H1 (cell line): Measurements from ENCODE around the gene EXT2. TPM values are rescaled to one million over a fixed set of nuclear protein-coding genes. Genes with fewer than 3 reads are reported as not detected.

Experiments used
- CTCF ChIA-PET: fragments of 300-600 bp; sonication (Branson Sonifier 250); formaldehyde crosslinking; loops from one replicate; lab custom pipeline; 2021; ENCODE audit not compliant: partially characterized antibody; lab: Charles Lee
- POLR2A ChIA-PET: fragments of 300-600 bp; sonication (Branson Sonifier 250); formaldehyde crosslinking; loops from one replicate; lab custom pipeline; 2021; ENCODE audit warnings: inconsistent platforms; ENCODE audit not compliant: partially characterized antibody; lab: Charles Lee
- DNase-seq, 2 experiments: peaks; one replicate each; pipeline versions ENCODE4 v3.0.0 to v3.0.0-alpha.2; 2010 to 2022; ENCODE audit warnings: low spot score in 2 of 2, low read depth in 1 of 2, mixed read lengths in 1 of 2
- FAIRE-seq: peaks from 2 replicates; lab custom pipeline; 2011; peaks lifted over from hg19 to GRCh38; lab: Jason Lieb, UNC
- H2AFZ ChIP-seq: 2 replicates; pipeline ENCODE4 v1.8.1; 2012; ENCODE audit warnings: low read length, inconsistent platforms
- H2AK5ac ChIP-seq: 2 replicates; pipeline ENCODE4 v1.6.1; 2013; ENCODE audit warnings: low read depth, low read length
- H2BK120ac ChIP-seq: replicated peaks from 2 replicates; pipeline ENCODE3; 2013; ENCODE audit warnings: low read depth, low read length, inconsistent platforms
- H2BK12ac ChIP-seq: 2 replicates; pipeline ENCODE4 v1.6.1; 2013; ENCODE audit warnings: low read depth, low read length
- H2BK15ac ChIP-seq: 2 replicates; pipeline ENCODE4 v1.6.1; 2013; ENCODE audit warnings: low read length
- H2BK20ac ChIP-seq: 2 replicates; pipeline ENCODE4 v1.6.1; 2013; ENCODE audit warnings: low read length
- H2BK5ac ChIP-seq: 2 replicates; pipeline ENCODE4 v1.6.1; 2013; ENCODE audit warnings: low read depth, low read length
- H3K14ac ChIP-seq: 2 replicates; pipeline ENCODE4 v1.6.1; 2013; ENCODE audit warnings: inconsistent platforms; ENCODE audit not compliant: insufficient read length
- H3K18ac ChIP-seq: 2 replicates; pipeline ENCODE4 v1.6.1; 2013; ENCODE audit warnings: low read length; ENCODE audit errors: extremely low read depth
- H3K23ac ChIP-seq: 2 replicates; pipeline ENCODE4 v1.6.1; 2013; ENCODE audit warnings: inconsistent platforms; ENCODE audit not compliant: insufficient read length
- H3K23me2 ChIP-seq: 2 replicates; pipeline ENCODE4 v1.6.1; 2013; ENCODE audit warnings: low read depth, low read length
- H3K27ac ChIP-seq: 2 replicates; pipeline ENCODE4 v1.6.1; 2011; ENCODE audit warnings: low read depth, low read length, inconsistent platforms
- H3K27me3 ChIP-seq, 4 experiments: replicated peaks in 1 of 4; 1 replicate in 1 of 4; 2 replicates in 3 of 4; pipeline versions ENCODE4 v1.6.1 to v1.8.1; 2011 to 2013; ENCODE audit warnings: low read length in 3 of 4, mild to moderate bottlenecking in 3 of 4, inconsistent platforms in 2 of 4, mixed read lengths in 2 of 4, moderate library complexity in 1 of 4; ENCODE audit not compliant: control insufficient read depth in 3 of 4, insufficient read depth in 3 of 4; ENCODE audit errors: extremely low read depth in 1 of 4
- H3K36me3 ChIP-seq, 4 experiments: 2 replicates each; pipeline versions ENCODE4 v1.6.1 to v1.8.1; 2011 to 2013; ENCODE audit warnings: mild to moderate bottlenecking in 4 of 4, low read length in 3 of 4, moderate library complexity in 2 of 4, control low read depth in 1 of 4, inconsistent platforms in 1 of 4; ENCODE audit not compliant: insufficient read depth in 4 of 4, control insufficient read depth in 2 of 4
- H3K4ac ChIP-seq: replicated peaks from 2 replicates; pipeline ENCODE3; 2013; ENCODE audit warnings: low read length, low read depth, mixed read lengths, inconsistent platforms; ENCODE audit not compliant: insufficient read length
- H3K4me1 ChIP-seq, 4 experiments: replicated peaks in 1 of 4; 1 replicate in 1 of 4; 2 replicates in 3 of 4; pipeline versions ENCODE4 v1.6.1 to v1.8.1; 2011 to 2013; ENCODE audit warnings: low read length in 3 of 4, inconsistent platforms in 2 of 4, mixed read lengths in 1 of 4; ENCODE audit not compliant: insufficient read depth in 4 of 4, control insufficient read depth in 3 of 4
- H3K4me2 ChIP-seq, 2 experiments: 2 replicates each; pipeline versions ENCODE4 v1.6.1 to v1.8.1; 2011 to 2013; ENCODE audit warnings: low read depth in 2 of 2, low read length in 2 of 2, control low read depth in 1 of 2, inconsistent platforms in 1 of 2, mild to moderate bottlenecking in 1 of 2; ENCODE audit not compliant: insufficient read depth in 1 of 2
- H3K4me3 ChIP-seq, 4 experiments: fragments of 200-600, 300-600 bp in 1 of 4; sonication (generic), shearing (Covaris generic), sonication (Bioruptor Twin) in 1 of 4; 2 replicates each; pipeline versions ENCODE4 v1.5.1 to v1.8.1; 2011 to 2016; ENCODE audit warnings: low read length in 4 of 4, low read depth in 3 of 4, control low read depth in 2 of 4, inconsistent platforms in 2 of 4, mild to moderate bottlenecking in 2 of 4, mixed read lengths in 1 of 4, moderate library complexity in 1 of 4; ENCODE audit not compliant: insufficient read depth in 2 of 4; ENCODE audit errors: extremely low read depth in 1 of 4
- H3K56ac ChIP-seq: replicated peaks from 2 replicates; pipeline ENCODE3; 2013; ENCODE audit warnings: low read depth, mild to moderate bottlenecking, mixed read lengths, low read length, inconsistent platforms; ENCODE audit not compliant: insufficient read length
- H3K79me1 ChIP-seq: 2 replicates; pipeline ENCODE4 v1.6.1; 2013; ENCODE audit warnings: low read depth, low read length, control low read depth
- H3K79me2 ChIP-seq, 2 experiments: 2 replicates each; pipeline versions ENCODE4 v1.6.1 to v1.8.1; 2012 to 2013; ENCODE audit warnings: low read length in 2 of 2, mild to moderate bottlenecking in 2 of 2, inconsistent platforms in 1 of 2; ENCODE audit not compliant: insufficient read depth in 2 of 2, control insufficient read depth in 1 of 2
- H3K9ac ChIP-seq, 4 experiments: replicated peaks in 1 of 4; 1 replicate in 1 of 4; 2 replicates in 3 of 4; pipeline versions ENCODE4 v1.6.1 to v1.8.1; 2011 to 2013; ENCODE audit warnings: low read depth in 3 of 4, low read length in 3 of 4, control low read depth in 2 of 4, mild to moderate bottlenecking in 2 of 4, moderate library complexity in 2 of 4, inconsistent platforms in 1 of 4; ENCODE audit errors: extremely low read depth in 1 of 4
- H3K9me3 ChIP-seq, 2 experiments: 2 replicates each; pipeline versions ENCODE4 v1.6.1 to v1.8.1; 2012 to 2013; ENCODE audit warnings: mild to moderate bottlenecking in 2 of 2, moderate library complexity in 2 of 2, control low read depth in 1 of 2, inconsistent platforms in 1 of 2, low read depth in 1 of 2, low read length in 1 of 2, mixed read lengths in 1 of 2; ENCODE audit not compliant: insufficient read depth in 2 of 2
- H4K20me1 ChIP-seq, 2 experiments: replicated peaks in 1 of 2; 2 replicates each; pipeline versions ENCODE3 to v1.8.1; 2011 to 2013; ENCODE audit warnings: inconsistent platforms in 2 of 2, low read length in 2 of 2, mild to moderate bottlenecking in 1 of 2; ENCODE audit not compliant: insufficient read depth in 2 of 2, control insufficient read depth in 1 of 2
- H4K5ac ChIP-seq: 2 replicates; pipeline ENCODE4 v1.6.1; 2013; ENCODE audit warnings: low read length, low read depth, mixed read lengths, inconsistent platforms; ENCODE audit not compliant: insufficient read length
- H4K8ac ChIP-seq: 2 replicates; pipeline ENCODE4 v1.8.0; 2013; ENCODE audit warnings: mild to moderate bottlenecking, moderate library complexity, low read length, inconsistent platforms; ENCODE audit not compliant: insufficient read depth; ENCODE audit errors: extremely low read depth
- H4K91ac ChIP-seq: replicated peaks from 2 replicates; pipeline ENCODE3; 2013; ENCODE audit warnings: low read length, mixed read lengths, inconsistent platforms; ENCODE audit not compliant: insufficient read length
- BRCA1 ChIP-seq: IDR thresholded peaks from 2 replicates; pipeline ENCODE4 v1.6.1; 2012; ENCODE audit warnings: low read depth, low read length, improper control_type of control experiment
- CEBPB ChIP-seq: IDR thresholded peaks from 2 replicates; pipeline ENCODE4 v1.6.1; 2012; ENCODE audit warnings: low read depth, low read length
- CREB1 ChIP-seq: IDR thresholded peaks from 2 replicates; pipeline ENCODE4 v1.6.1; 2012; ENCODE audit warnings: inconsistent platforms
- CTCF ChIP-seq, 3 experiments: IDR thresholded peaks; 1 replicate in 2 of 3; 2 replicates in 1 of 3; pipeline versions ENCODE4 v1.5.1 to v1.6.1; 2011; ENCODE audit warnings: low read length in 3 of 3, mild to moderate bottlenecking in 3 of 3, inconsistent platforms in 2 of 3, low read depth in 1 of 3, moderate library complexity in 1 of 3; ENCODE audit not compliant: insufficient read depth in 1 of 3; ENCODE audit errors: control extremely low read depth in 1 of 3
- FOSL1 ChIP-seq: IDR thresholded peaks from 2 replicates; pipeline ENCODE4 v1.6.1; 2011; ENCODE audit warnings: mild to moderate bottlenecking, low read depth, low read length, moderate library complexity; ENCODE audit not compliant: insufficient read depth
- KDM1A ChIP-seq: fragments of 200-600, 300-600 bp; sonication (generic); IDR thresholded peaks from 2 replicates; pipeline ENCODE4 v1.7.1; 2016; ENCODE audit warnings: mild to moderate bottlenecking, low read length, borderline replicate concordance
- MAX ChIP-seq: IDR thresholded peaks from 2 replicates; pipeline ENCODE4 v1.6.1; 2012; ENCODE audit warnings: inconsistent platforms
- POU5F1 ChIP-seq: IDR thresholded peaks from 2 replicates; pipeline ENCODE4 v1.6.1; 2011; ENCODE audit warnings: low read depth, mild to moderate bottlenecking, low read length, moderate library complexity
- RAD21 ChIP-seq, 2 experiments: IDR thresholded peaks in 1 of 2; conservative IDR thresholded peaks in 1 of 2; 2 replicates each; pipeline ENCODE4 v1.6.1; 2011; ENCODE audit warnings: low read depth in 2 of 2, low read length in 2 of 2, improper control_type of control experiment in 1 of 2, inconsistent platforms in 1 of 2, mild to moderate bottlenecking in 1 of 2, moderate library complexity in 1 of 2
- RXRA ChIP-seq: IDR thresholded peaks from 2 replicates; pipeline ENCODE4 v1.6.1; 2011; ENCODE audit warnings: low read depth, mild to moderate bottlenecking, low read length, moderate library complexity; ENCODE audit not compliant: insufficient read depth
- WGBS, 2 experiments: shearing (Covaris generic) in 1 of 2; methylation state at CpG; one replicate each; pipeline versions ENCODE4 v1.1.6 to v1.1.7; 2013 to 2015; ENCODE audit warnings: low lambda C conversion rate in 2 of 2, mixed read lengths in 2 of 2, inconsistent platforms in 1 of 2, low coverage in 1 of 2, missing lambda C conversion rate in 1 of 2; ENCODE audit not compliant: insufficient replicate concordance in 2 of 2, insufficient coverage in 1 of 2, insufficient read length in 1 of 2; ENCODE audit errors: extremely low coverage in 1 of 2, missing lambda C conversion rate in 1 of 2; 5-methylcytosine and 5-hydroxymethylcytosine counted together
- polyA plus RNA-seq, 7 experiments: library from polyadenylated mRNA; depleted of rRNA in 3 of 7; stranded (reverse) in 5 of 7; unstranded in 2 of 7; fragments of >200 nt in 5 of 7; fragments of 200-250 nt in 2 of 7; gene quantifications; 1 replicate in 5 of 7; 2 replicates in 1 of 7; 4 replicates in 1 of 7; pipeline versions ENCODE4 v1.2.1 to v1.2.3, GENCODE V29; 2011 to 2013; ENCODE audit warnings: missing spikeins in 2 of 7, mixed read lengths in 2 of 7
- total RNA-seq: library from RNA; stranded (reverse); fragmentation: NEBNext Ultra II Directional; extraction: Animal tissue kit (Norgen Biotek cat#: 25700); gene quantifications from 2 replicates; pipeline ENCODE4 v1.2.1, GENCODE V29; 2021

Gene EXT2
- total and polyA plus RNA-seq, 2 of the 8 experiments (the other 6 are each of a cell fraction or from before 2014, with no cell fraction given), result 29.8 to 42.8 TPM

GRCh38 chr11:44128729-44129128 lies 33.3 kb downstream of the EXT2 start:
- no peak overlapping the region for H3K14ac ChIP-seq
- H3K18ac ChIP-seq, result no peak overlapping the region
- no peak overlapping the region for H2BK12ac ChIP-seq
- H2BK120ac ChIP-seq, result no peak overlapping the region
- no peaks in the 10 kb centered on the region for H3K9me3 ChIP-seq
- no peak for DNase-seq
- no peak overlapping the region for H2BK20ac ChIP-seq
- H3K4me3 ChIP-seq, result no peak overlapping the region
- peaks cover 2 to 24% (median 8%) of the 10 kb centered on the region in 4 experiments; a peak in 6 of 8 replicates for H3K36me3 ChIP-seq
- H3K56ac ChIP-seq, result no peak overlapping the region
- TF ChIP-seq CTCF (IDR thresholded peaks at IDR 0.05; ENCODE audit: control extremely low read depth in 1 of 3, insufficient read depth in 1 of 3, low read depth in 1 of 3, low read length in 3 of 3) (no peak), RAD21 (IDR thresholded peaks at IDR 0.05 in 1 of 2, conservative IDR thresholded peaks at IDR 0.05 in 1 of 2; ENCODE audit: low read depth in 2 of 2, low read length in 2 of 2) (no peak), BRCA1 (no peak), RXRA (no peak), POU5F1 (no peak), FOSL1 (no peak), KDM1A (no peak), MAX (no peak), CREB1 (no peak), CEBPB (no peak)
- TF ChIP-seq, all 59 proteins: peak for 0
- no peak for FAIRE-seq
- Histone ChIP-seq H3K4me1 (no peaks in the 10 kb centered on the region), H4K5ac (no peak overlapping the region), H3K23me2 (no peaks in the 10 kb centered on the region; the same call in 1 of the 2 replicates), H3K23ac (no peak overlapping the region), H4K91ac (no peak overlapping the region), H3K79me1 (no peaks in the 10 kb centered on the region), H2AK5ac (no peak overlapping the region), H2AFZ (no peak overlapping the region), H3K4ac (no peak overlapping the region), H3K9ac (no peak overlapping the region), H3K27ac (no peak overlapping the region), H2BK5ac (no peak overlapping the region), H2BK15ac (no peak overlapping the region), H3K27me3 (no peaks in the 10 kb centered on the region), H3K79me2 (no peaks in the 10 kb centered on the region), H4K20me1 (peaks cover 0 to 3% of the 10 kb centered on the region in 2 experiments), H3K4me2 (no peak overlapping the region), H4K8ac (no peak overlapping the region)
- POLR2A ChIA-PET, result no interaction called here
- WGBS, 2 experiments, result 86% methylated on average over 3 of the region's 3 CpGs; no CpG with 5 or more reads in 1 of the 2 experiments
- CTCF ChIA-PET, result interaction anchor here (0.6 to 2.1 kb wide), 4 partner anchors 9 to 464 kb away, joined by 3 to 9 read pairs (median 4); no protein-coding TSS in a partner anchor
